Measurements from ENCODE around the gene CCSAP.

The CCSAP gene

GRCh38 chr1:229364207-229365065 lies 21.6 kb upstream of the CCSAP start:
- no peaks in the 10 kb centered on the region for H3K36me3 ChIP-seq (ENCODE audit: control insufficient read depth, low read depth, low read length)
- no peak overlapping the region for H3K27ac ChIP-seq (ENCODE audit: low read length)
- peaks cover 14% of the 10 kb centered on the region for H3K4me1 ChIP-seq (ENCODE audit: control insufficient read depth, low read depth, low read length)
- H3K27me3 ChIP-seq (ENCODE audit: control insufficient read depth, insufficient read depth, low read length) = no peaks in the 10 kb centered on the region
- no peaks in the 10 kb centered on the region for H3K9me3 ChIP-seq (ENCODE audit: control insufficient read depth, low read depth, low read length)
- H3K9ac ChIP-seq (ENCODE audit: low read length) = no peak overlapping the region
- no peak overlapping the region for H3K4me3 ChIP-seq (ENCODE audit: low read length)

GRCh38 chr1:229363723-229364122 lies 20.9 kb upstream of the CCSAP start:
- H3K4me3 ChIP-seq (ENCODE audit: low read length) = no peak overlapping the region
- H3K4me1 ChIP-seq (ENCODE audit: control insufficient read depth, low read depth, low read length) = peaks cover 14% of the 10 kb centered on the region
- no peaks in the 10 kb centered on the region for H3K27me3 ChIP-seq (ENCODE audit: control insufficient read depth, insufficient read depth, low read length)
- H3K27ac ChIP-seq (ENCODE audit: low read length) = no peak overlapping the region
- H3K36me3 ChIP-seq (ENCODE audit: control insufficient read depth, low read depth, low read length) = no peaks in the 10 kb centered on the region
- H3K9ac ChIP-seq (ENCODE audit: low read length) = no peak overlapping the region
- H3K9me3 ChIP-seq (ENCODE audit: control insufficient read depth, low read depth, low read length) = no peaks in the 10 kb centered on the region

GRCh38 chr1:229360420-229360819 lies 17.6 kb upstream of the CCSAP start:
- Histone ChIP-seq H3K27ac (ENCODE audit: low read length) (no peak overlapping the region), H3K4me1 (ENCODE audit: control insufficient read depth, low read depth, low read length) (peaks cover 14% of the 10 kb centered on the region)

GRCh38 chr1:229355661-229356060 lies 12.8 kb upstream of the CCSAP start:
- Histone ChIP-seq H3K27ac (ENCODE audit: low read length) (no peak overlapping the region), H3K4me1 (ENCODE audit: control insufficient read depth, low read depth, low read length) (peaks cover 12% of the 10 kb centered on the region), H3K9me3 (ENCODE audit: control insufficient read depth, low read depth, low read length) (peaks cover 7% of the 10 kb centered on the region), H3K36me3 (ENCODE audit: control insufficient read depth, low read depth, low read length) (no peaks in the 10 kb centered on the region), H3K9ac (ENCODE audit: low read length) (no peak overlapping the region), H3K27me3 (ENCODE audit: control insufficient read depth, insufficient read depth, low read length) (no peaks in the 10 kb centered on the region), H3K4me3 (ENCODE audit: low read length) (no peak overlapping the region)

More at GRCh38 chr1:229360420-229360819, 17.6 kb upstream of the CCSAP start:
- Histone ChIP-seq H3K4me3 (ENCODE audit: low read length) (no peak overlapping the region), H3K36me3 (ENCODE audit: control insufficient read depth, low read depth, low read length) (no peaks in the 10 kb centered on the region), H3K27me3 (ENCODE audit: control insufficient read depth, insufficient read depth, low read length) (no peaks in the 10 kb centered on the region), H3K9ac (ENCODE audit: low read length) (no peak overlapping the region), H3K9me3 (ENCODE audit: control insufficient read depth, low read depth, low read length) (no peaks in the 10 kb centered on the region)

GRCh38 chr1:229354226-229354625 lies 11.4 kb upstream of the CCSAP start:
- H3K9me3 ChIP-seq (ENCODE audit: control insufficient read depth, low read depth, low read length) = peaks cover 7% of the 10 kb centered on the region
- H3K27me3 ChIP-seq (ENCODE audit: control insufficient read depth, insufficient read depth, low read length) = no peaks in the 10 kb centered on the region
- H3K36me3 ChIP-seq (ENCODE audit: control insufficient read depth, low read depth, low read length) = no peaks in the 10 kb centered on the region
- no peak overlapping the region for H3K9ac ChIP-seq (ENCODE audit: low read length)
- H3K4me3 ChIP-seq (ENCODE audit: low read length) = no peak overlapping the region
- H3K27ac ChIP-seq (ENCODE audit: low read length) = no peak overlapping the region
- H3K4me1 ChIP-seq (ENCODE audit: control insufficient read depth, low read depth, low read length) = no peaks in the 10 kb centered on the region

GRCh38 chr1:229352975-229353374 lies 10.1 kb upstream of the CCSAP start:
- Histone ChIP-seq H3K27me3 (ENCODE audit: control insufficient read depth, insufficient read depth, low read length) (no peaks in the 10 kb centered on the region), H3K36me3 (ENCODE audit: control insufficient read depth, low read depth, low read length) (no peaks in the 10 kb centered on the region), H3K9ac (ENCODE audit: low read length) (no peak overlapping the region), H3K4me1 (ENCODE audit: control insufficient read depth, low read depth, low read length) (no peaks in the 10 kb centered on the region), H3K9me3 (ENCODE audit: control insufficient read depth, low read depth, low read length) (peaks cover 7% of the 10 kb centered on the region), H3K4me3 (ENCODE audit: low read length) (no peak overlapping the region), H3K27ac (ENCODE audit: low read length) (no peak overlapping the region)

- no peak overlapping the region for H3K27ac ChIP-seq (ENCODE audit: low read length)
- no peaks in the 10 kb centered on the region for H3K4me1 ChIP-seq (ENCODE audit: control insufficient read depth, low read depth, low read length)
- no peaks in the 10 kb centered on the region for H3K36me3 ChIP-seq (ENCODE audit: control insufficient read depth, low read depth, low read length)
- peaks cover 4% of the 10 kb centered on the region for H3K27me3 ChIP-seq (ENCODE audit: control insufficient read depth, insufficient read depth, low read length)
- peaks cover 7% of the 10 kb centered on the region for H3K9me3 ChIP-seq (ENCODE audit: control insufficient read depth, low read depth, low read length)
- no peak overlapping the region for H3K4me3 ChIP-seq (ENCODE audit: low read length)
- no peak overlapping the region for H3K9ac ChIP-seq (ENCODE audit: low read length)
Observed at GRCh38 chr1:229349463-229350385, 6.9 kb upstream of the CCSAP start.

GRCh38 chr1:229347528-229347927 lies 4.7 kb upstream of the CCSAP start:
- Histone ChIP-seq H3K27me3 (ENCODE audit: control insufficient read depth, insufficient read depth, low read length) (peaks cover 22% of the 10 kb centered on the region), H3K4me3 (ENCODE audit: low read length) (no peak overlapping the region), H3K27ac (ENCODE audit: low read length) (no peak overlapping the region), H3K9ac (ENCODE audit: low read length) (no peak overlapping the region), H3K36me3 (ENCODE audit: control insufficient read depth, low read depth, low read length) (no peaks in the 10 kb centered on the region), H3K9me3 (ENCODE audit: control insufficient read depth, low read depth, low read length) (no peaks in the 10 kb centered on the region), H3K4me1 (ENCODE audit: control insufficient read depth, low read depth, low read length) (peaks cover 3% of the 10 kb centered on the region)

- Histone ChIP-seq H3K4me3 (ENCODE audit: low read length) (no peak overlapping the region), H3K27ac (ENCODE audit: low read length) (no peak overlapping the region), H3K9ac (ENCODE audit: low read length) (no peak overlapping the region), H3K4me1 (ENCODE audit: control insufficient read depth, low read depth, low read length) (peaks cover 3% of the 10 kb centered on the region), H3K27me3 (ENCODE audit: control insufficient read depth, insufficient read depth, low read length) (peaks cover 27% of the 10 kb centered on the region), H3K36me3 (ENCODE audit: control insufficient read depth, low read depth, low read length) (no peaks in the 10 kb centered on the region), H3K9me3 (ENCODE audit: control insufficient read depth, low read depth, low read length) (no peaks in the 10 kb centered on the region)
Observed at GRCh38 chr1:229344937-229345684, 2.3 kb upstream of the CCSAP start.

GRCh38 chr1:229344139-229344538 lies 1.3 kb upstream of the CCSAP start:
- Histone ChIP-seq H3K27ac (ENCODE audit: low read length) (no peak overlapping the region), H3K4me3 (ENCODE audit: low read length) (no peak overlapping the region), H3K9ac (ENCODE audit: low read length) (no peak overlapping the region)

More at GRCh38 chr1:229344139-229344538, 1.3 kb upstream of the CCSAP start:
- Histone ChIP-seq H3K36me3 (ENCODE audit: control insufficient read depth, low read depth, low read length) (peaks cover 2% of the 10 kb centered on the region), H3K9me3 (ENCODE audit: control insufficient read depth, low read depth, low read length) (no peaks in the 10 kb centered on the region), H3K4me1 (ENCODE audit: control insufficient read depth, low read depth, low read length) (peaks cover 3% of the 10 kb centered on the region), H3K27me3 (ENCODE audit: control insufficient read depth, insufficient read depth, low read length) (peaks cover 27% of the 10 kb centered on the region)
